Purkinje cell (primary cell): ENCODE data around the gene R3HDM1. TPM values are rescaled to one million over a fixed set of nuclear protein-coding genes. Genes with fewer than 3 reads are reported as not detected.

Experiments used
- polyA plus RNA-seq: library from polyadenylated mRNA; unstranded; fragments of >200 nt; fragmentation: Nextera tagmentation; gene quantifications from 2 replicates; pipeline ENCODE4 v1.2.1, GENCODE V29; 2014

Gene R3HDM1
- polyA plus RNA-seq: 39.0 and 69.3 TPM in 2 replicates

DNA sequence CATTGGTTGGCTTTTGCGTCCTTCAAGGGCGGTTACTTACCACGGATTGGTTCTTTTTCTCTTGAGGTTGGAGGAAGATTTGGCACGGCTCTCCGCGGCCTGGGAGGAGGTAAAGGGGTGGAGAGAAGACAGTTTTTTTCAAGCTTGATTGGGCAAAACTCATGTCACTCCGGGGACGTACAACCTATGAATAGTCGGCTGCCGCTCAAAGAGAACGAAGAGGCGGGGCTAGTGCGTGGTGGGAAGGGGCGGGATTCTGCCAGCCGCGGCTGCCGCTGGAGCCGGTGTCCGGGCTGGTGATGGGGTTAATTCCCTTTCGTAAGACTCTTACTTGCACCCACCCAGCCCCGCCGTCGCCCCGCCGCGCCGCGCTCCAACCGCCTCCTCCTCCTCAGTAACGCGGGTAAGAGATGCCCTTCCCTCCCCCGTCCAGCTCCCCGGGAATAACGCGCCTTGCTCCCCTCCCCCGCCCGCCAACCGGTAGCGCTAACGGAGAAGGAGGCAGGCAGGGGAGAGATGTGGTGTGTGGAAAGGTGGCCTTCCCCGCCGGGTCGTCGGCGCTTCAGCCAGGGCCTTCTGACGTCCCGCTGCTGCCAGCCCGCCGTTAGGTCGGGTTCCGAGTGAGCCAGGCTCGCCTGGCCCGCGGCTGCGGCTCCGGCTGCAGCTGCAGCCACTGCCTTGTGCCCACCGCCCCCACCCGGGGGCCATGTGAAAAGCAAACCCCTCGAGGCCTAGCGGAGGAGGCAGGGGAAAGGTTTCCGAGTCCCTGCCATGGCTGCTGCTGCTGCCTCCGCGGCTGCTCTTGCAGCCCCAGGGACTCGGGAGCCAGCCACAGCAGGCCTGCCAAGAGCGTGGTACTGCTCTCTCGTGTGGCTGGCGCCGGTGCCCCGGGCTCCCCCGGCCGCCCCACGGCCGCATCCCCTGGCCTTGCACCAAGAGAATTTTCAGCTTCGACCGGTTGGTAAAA is at the start of gene R3HDM1:
Gene R3HDM1, plus strand, starts transcription at position 254 of the 967 bp plus-strand sequence. CDS start 73,362 bp downstream, outside the sequence.

DNA sequence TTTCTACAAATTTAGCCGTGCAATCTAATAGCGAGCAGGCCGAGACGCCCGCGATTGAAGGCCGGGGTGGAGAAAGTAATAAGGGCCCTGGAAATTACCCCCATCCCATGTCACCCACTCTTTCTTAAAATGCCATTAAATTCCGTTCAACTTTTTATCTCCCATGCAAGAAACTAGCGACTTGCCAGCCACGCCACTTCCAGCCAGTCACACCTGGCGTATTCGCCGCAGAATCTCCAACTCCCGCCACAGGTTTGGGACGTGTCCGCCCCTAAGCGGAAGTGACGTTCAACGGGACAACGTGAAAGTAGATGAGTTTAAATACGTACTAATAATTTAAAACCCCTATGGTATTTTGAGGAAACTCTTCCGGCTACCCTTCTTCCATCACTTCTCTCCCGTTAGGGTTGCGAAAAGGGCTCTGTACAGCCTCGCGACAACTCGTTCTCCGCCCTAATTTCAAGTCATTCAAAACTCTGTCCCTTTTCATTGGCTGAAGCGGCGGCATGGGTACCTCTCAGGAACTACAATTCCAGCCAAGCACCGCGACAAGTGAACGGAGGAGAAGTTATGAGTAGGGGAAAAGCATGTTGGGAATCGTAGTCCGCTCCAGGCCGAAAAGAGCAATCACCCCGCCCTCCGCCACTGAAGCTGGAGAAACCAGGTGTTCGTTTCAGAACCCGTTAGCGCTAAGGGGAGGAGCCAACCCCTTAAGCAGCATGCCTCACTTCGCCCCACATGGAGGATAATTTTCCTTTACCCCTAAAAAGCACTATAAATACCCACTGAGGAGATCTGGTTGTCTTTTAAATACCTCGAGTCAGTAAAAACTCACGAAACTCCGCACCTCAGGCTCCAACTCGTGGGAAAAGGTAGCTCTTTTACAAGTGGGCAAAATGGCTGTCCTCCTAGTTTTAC is 712 bp upstream of the R3HDM1 start, which contains the start of gene ZRANB3:
Gene ZRANB3, minus strand, starts transcription at position 906 of the 918 bp plus-strand sequence.

DNA sequence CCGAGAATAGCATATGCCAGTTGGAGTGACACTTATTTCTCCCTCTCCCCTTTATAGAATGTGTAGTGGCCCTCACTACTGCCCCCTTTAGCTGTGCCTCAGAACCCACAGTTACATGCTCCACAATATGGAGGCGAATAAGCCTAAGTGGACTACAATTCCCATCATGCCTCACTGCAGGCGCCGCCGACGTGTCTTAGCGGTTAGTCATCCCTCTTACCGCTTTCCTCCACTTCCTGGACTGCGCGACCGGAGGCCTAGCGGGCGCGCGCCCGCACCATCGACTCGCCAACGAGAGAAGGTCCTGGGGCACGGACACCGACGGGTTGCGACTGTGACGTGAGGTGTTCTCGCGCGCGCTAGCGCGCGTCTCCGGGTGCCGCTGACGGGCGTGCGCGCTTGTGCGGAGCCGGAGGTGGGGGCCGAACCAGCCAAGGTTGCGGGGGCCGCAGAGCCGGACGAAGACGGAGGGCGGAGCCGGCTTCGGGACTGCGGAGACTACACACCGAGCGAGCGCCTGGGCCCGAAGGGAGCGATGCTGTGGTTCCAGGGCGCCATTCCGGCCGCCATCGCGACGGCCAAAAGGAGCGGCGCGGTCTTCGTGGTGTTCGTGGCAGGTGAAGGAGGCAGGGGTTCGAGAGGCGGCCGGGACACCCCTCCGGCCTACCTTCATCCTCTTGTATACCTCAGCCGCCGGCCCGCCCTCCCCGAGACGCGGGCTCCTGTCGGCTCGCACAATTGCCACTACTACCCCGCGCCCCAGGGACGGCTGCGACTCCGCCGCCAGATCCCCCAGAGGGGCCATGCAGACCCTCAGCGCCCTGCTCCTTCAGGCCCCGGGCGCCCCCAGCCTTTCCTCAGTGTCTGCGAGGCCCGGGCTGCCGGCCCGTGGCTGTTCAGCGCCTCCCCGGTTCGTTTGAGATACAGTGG is 210.4 kb downstream of the R3HDM1 start, which contains the start of gene UBXN4:
Gene UBXN4, plus strand, starts transcription at position 461 of the 930 bp plus-strand sequence. Its CDS starts 75 bp downstream, at position 536.

Other genes starting within 250 kb of the R3HDM1 start
- 6.4 and 6.9 TPM in 2 replicates for gene ZRANB3, start 266 bp upstream of the R3HDM1 start, polyA plus RNA-seq
- 152 TPM in 2 replicates for gene UBXN4, start 210.4 kb downstream of the R3HDM1 start, polyA plus RNA-seq